CD4-positive, alpha-beta T cell treated with Interleukin-15 for 1 hour (primary cell): Measurements from ENCODE around the gene ATP13A5.

Experiments
- DNase-seq: peaks from one replicate; pipeline ENCODE4 v3.0.0-alpha.2; 2020

ATP13A5 gene, protein sequence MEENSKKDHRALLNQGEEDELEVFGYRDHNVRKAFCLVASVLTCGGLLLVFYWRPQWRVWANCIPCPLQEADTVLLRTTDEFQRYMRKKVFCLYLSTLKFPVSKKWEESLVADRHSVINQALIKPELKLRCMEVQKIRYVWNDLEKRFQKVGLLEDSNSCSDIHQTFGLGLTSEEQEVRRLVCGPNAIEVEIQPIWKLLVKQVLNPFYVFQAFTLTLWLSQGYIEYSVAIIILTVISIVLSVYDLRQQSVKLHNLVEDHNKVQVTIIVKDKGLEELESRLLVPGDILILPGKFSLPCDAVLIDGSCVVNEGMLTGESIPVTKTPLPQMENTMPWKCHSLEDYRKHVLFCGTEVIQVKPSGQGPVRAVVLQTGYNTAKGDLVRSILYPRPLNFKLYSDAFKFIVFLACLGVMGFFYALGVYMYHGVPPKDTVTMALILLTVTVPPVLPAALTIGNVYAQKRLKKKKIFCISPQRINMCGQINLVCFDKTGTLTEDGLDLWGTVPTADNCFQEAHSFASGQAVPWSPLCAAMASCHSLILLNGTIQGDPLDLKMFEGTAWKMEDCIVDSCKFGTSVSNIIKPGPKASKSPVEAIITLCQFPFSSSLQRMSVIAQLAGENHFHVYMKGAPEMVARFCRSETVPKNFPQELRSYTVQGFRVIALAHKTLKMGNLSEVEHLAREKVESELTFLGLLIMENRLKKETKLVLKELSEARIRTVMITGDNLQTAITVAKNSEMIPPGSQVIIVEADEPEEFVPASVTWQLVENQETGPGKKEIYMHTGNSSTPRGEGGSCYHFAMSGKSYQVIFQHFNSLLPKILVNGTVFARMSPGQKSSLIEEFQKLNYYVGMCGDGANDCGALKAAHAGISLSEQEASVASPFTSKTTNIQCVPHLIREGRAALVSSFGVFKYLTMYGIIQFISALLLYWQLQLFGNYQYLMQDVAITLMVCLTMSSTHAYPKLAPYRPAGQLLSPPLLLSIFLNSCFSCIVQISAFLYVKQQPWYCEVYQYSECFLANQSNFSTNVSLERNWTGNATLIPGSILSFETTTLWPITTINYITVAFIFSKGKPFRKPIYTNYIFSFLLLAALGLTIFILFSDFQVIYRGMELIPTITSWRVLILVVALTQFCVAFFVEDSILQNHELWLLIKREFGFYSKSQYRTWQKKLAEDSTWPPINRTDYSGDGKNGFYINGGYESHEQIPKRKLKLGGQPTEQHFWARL

DNA sequence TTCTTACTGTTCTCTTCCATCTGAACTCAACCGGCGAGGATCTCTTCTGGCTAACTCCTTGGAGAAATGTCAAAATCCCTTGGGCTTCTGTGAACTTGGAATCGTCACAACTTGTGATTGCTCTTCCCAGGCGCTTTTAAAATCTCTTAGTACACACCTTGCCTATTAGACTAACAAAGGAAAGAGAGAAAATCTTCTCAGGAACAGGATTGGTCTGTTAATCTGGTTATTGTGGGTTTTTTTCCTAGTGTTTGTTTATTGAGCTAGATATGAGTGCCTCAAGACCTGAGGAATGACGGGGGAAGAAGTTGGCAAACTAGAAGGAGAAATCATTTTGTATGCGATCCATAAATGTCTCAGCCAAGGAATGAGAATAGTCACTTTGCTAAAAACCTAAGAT lies at the start of gene ATP13A5:
Gene ATP13A5 (minus strand): TSS at position 48 of the 400 bp plus-strand sequence. CDS start 28 bp downstream, at position 20.
- no peak for DNase-seq

DNA sequence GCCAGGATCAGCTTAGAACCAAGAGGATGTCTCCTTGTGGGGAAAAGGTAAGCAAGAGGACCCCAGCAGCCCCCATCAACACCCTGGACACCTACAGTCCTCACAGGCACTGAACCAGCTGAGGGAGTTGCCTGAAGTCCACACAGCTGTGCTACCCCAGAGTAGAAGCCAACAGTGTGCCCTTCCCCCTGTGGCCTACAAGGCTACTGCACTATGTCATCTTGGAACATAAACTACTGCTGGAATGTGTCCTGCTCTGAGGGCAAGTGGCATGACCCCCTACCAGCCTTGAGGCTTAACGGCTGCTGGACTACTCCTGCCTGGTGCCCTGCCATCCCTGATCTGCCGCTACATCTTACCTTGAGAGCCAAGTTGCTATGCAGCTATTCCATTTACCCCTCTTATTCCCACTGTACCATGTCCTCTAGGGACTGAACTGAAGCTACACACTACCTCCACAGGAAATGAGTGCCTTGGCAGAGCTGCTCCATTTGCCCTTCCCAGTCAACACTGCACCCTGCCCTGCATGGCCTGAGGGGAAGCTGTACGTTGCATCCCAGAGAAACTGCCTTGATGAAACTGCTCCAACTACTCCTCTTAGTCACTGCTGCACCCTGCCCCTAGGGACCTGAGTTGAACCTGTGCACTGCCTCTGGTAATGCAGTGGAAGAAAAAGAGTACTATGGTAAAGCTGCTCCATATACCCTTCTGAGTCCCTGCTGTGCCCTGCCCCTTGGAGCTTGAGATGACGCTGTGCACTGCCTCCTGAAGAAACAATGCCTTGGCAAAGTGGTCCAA lies 40.2 kb upstream of the ATP13A5 start:
- DNase-seq = no peak

DNA sequence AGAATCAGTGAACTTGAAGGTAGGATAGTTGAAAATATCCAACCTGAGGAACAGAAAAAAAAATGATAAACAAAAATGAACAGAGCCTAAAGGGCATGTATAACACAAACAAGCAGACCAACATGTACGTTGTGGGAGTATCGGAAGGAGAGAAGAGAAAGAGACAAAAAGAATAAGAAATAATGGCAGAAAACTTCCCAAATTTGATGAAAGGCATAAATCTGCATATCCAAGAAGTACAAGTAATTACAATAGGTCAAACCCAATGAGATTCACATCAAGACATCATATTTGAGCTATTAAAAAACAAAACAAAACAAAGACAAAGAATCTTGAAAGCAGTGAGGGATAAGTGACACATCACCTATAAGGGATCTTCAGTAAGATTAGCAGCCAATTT lies 38.1 kb upstream of the ATP13A5 start:
- no peak for DNase-seq

DNA sequence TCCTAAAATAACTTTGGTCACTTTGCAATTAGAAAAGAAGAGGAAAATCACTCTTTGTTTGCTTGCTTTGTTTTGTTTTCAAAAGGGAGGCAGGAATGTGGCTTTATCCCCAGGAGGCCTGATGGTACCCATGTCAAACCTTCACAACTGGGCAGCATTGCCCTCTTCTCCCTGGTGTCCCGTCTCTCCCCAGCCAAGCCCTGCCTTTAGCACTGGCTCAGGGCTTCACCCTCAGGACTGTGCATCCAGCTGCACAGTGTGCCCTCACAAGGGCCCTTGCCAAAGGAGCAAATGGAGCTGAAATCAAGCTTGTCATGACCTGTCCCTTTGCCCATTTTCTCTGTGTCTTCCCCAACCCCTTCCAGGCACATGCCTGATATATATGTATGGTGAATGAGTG lies 29.1 kb upstream of the ATP13A5 start:
- DNase-seq = no peak

DNA sequence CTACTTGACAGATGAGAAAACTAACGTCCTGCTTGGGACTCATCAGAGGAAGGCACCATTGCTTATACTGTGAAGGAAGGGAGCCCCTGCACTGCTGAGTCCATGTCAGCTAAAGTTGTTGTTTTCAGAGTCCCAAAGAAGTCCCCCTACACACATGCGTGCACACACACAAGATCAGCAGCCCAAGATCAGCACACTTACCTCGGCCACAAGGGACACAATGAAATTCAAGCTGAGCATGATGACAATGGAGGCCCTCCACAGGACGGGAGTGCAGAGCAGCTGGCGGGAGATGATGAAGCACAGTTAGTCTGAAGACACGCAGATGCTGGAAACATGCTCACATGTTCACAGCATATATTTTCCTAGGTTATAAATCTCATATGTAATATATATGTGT lies 28.6 kb upstream of the ATP13A5 start:
- DNase-seq = no peak

DNA sequence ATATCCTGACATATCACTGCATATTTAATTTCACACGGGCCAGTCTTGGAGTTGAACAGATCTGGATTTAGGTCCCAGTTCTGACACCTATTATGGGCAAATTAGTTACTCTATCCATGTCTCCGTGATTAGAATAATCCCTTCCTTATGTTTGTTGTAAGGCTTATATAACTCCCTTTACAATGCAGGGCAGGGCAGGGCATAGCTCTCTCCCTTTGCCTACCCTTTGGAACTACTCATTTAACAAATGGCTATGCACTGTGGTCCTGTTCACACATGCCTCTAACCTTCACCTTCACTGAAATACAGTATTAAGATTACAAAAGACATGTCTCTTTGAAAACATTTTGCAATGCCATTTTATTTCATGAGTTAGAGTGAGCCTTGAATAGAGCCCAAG lies 24.8 kb upstream of the ATP13A5 start:
- no peak for DNase-seq

DNA sequence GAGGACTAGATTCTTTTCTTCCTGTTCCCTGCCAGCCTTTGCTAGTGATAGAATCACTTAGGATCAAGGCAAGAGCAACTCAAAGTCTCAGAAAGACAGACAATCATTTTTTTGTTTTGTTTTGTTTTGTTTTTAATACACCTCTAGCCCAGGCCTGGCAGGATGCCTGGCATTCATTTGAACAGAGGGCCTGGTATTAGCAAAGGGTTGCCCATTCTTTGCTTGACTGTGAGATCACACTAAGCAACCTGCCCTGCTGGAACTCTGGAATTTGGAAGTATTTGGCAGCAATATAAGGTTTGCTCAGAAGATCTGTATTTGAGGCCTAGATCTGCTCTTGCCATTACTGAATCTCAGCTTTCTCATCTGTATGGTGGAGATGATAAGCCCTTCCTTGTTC lies 21.8 kb upstream of the ATP13A5 start:
- DNase-seq = no peak

DNA sequence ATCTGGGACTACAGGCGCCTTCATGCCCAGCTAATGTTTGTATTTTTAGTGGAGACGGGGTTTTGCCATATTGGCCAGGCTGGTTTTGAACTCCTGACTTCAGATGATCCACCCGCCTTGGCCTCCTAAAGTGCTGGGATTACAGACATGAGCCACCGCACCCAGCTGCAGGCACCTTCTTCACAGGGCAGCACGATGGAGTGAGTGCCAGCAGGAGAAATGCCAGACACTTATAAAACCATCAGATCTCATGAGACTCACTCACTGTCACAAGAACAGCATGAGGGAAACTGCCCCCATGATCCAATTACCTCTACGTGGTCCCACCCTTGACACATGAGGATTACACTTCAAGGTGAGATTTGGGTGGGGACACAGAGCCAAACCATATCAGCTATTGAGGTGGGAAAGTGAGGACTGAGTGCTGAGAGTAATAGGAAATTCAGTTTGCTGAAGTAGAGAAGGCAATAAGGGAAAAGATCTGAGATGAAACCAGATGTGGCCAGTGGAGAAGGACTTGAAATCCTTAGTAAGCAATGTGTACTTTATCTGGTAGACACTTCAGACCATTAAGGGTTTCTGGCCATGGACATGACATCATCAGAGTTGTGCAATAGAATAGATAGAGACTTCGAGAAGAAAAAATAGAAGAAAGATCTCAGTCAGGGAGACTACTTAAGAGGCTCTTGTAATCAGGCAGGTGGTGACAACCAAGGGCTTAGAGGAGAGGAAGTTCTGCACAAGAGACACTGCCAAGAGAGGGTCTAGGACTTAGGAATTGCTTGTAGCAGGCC lies 18.1 kb upstream of the ATP13A5 start:
- DNase-seq = no peak

DNA sequence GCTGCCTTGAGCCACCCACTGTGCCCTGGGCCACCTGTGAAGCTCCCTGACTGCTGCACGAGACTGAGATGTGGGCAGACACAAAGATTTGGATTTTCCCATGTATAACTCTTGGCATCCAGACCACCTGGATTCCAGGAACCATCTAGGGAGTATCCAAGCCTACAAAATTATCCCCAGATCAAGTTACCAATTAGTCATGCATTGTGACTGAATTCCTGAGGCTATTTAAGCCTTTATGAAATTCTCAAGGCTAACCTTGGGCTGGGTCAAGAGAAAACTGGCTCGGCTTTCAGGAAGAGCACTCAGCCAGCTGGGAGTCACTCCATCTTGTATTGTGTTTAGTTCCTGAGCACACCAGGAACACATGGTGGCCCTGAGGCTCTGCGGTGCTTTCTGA lies 13.3 kb upstream of the ATP13A5 start:
- DNase-seq = no peak

DNA sequence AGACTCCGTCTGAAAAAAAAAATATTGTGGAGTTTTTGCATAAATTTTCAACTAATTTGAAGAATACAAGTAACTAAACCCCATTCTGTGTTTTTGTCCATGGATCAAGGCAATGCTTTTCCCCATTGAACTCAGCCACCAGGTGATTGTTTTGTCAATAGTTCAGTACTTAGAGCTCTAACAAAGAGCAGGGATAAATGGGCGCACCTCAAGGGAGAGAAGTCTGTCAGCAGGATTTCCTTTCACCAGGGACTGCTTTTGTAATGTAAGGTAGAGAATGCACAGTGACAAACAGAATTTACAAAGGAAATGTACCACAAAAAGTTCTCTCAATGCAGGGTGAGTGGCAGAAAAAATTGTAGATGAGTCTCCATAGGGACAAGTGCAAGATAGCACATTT lies 10.8 kb upstream of the ATP13A5 start:
- no peak for DNase-seq

DNA sequence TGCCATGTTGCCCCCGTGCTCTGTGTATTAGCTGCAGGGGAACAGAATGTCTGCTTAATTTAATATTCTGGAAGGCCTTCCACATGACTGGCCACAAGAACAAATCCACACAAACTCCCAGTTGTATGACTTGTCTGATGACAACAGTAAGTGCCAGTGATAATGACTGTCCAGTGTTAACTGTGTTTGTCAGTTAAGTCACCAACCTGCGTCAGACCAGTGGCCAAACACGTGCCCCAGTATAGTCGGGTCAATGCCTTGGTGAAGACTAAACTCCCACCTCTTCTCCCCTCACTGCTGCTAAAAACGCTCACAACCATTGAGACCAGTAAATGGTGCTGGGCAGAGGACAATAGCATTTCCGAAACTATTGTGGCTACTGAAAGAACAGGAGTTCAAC lies 9.8 kb upstream of the ATP13A5 start:
- DNase-seq = no peak

DNA sequence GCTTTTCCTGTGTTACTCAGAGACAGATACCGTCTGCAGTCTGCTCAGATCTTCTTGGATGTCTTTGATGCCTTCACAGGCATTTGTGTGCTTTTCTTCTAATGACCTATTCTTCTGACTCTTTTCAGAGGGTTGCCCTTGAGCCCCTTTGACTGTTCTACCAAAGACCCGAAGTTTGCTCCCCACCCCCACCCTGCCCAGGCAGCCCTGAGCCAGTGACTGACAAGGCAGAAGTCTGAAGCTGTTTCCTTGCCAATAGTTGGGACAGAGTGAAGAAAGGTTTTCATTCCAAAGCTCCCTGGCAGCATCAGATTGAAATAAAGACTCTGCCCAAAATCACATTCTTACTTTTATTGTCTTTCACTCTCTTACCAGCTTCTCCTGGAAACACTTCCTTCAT lies 9.0 kb upstream of the ATP13A5 start:
- no peak for DNase-seq

DNA sequence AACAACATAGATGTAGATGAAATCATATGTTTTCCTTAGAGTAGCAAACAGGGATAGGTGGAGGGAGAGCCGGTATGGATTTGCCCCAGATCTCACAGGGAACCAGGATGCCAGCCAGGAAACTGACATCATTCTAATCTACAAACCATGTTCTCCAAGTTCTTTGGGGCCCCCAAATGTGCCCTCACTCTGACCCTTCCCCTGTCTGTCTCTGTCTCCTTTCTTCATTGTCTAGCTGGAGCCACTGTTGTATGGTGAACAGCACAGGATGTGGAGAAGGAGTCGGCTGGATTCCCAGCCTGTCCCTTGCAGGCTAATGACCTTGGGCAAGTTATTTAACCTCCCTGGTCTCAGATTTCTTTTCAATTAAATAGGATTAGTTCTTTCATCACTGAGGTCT lies 962 bp downstream of the ATP13A5 start:
- no peak for DNase-seq

DNA sequence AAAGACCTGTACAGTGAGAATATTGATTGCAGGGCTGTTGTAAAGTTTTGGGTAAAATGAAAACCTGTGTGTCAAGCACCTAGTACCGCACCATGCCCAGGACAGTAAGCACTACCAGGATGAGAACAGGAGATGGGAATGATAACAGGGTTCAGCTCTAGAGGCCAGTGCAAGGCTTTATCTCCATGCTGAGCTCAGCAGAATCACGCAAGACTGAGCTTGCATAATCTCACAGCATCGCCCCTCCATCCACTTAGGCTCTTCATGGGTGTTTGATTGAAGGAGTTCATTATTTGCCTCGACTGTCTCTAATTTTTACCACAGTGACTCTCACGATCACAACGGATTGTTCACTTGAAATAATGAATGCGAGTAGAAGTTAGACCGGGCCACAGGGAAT lies 2.9 kb downstream of the ATP13A5 start:
- DNase-seq = no peak

DNA sequence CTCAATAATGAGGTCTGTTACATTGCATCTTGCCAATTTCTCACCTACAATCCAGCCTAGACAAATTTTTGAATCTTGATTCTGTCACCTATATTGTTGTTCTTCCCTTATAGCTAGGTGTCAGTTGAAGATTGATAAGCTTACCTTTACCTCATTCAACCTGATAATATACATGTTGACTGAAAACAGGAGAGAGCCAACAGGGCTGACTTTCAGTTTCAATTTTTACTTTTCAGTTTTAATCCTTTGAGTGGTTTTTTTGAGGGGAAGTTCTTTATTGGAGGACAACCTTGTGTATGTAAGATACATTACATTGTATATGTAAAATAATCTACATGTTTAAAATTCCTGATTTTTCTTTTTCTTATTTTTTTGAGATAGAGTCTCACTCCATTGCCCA lies 5.8 kb downstream of the ATP13A5 start:
- DNase-seq = no peak

DNA sequence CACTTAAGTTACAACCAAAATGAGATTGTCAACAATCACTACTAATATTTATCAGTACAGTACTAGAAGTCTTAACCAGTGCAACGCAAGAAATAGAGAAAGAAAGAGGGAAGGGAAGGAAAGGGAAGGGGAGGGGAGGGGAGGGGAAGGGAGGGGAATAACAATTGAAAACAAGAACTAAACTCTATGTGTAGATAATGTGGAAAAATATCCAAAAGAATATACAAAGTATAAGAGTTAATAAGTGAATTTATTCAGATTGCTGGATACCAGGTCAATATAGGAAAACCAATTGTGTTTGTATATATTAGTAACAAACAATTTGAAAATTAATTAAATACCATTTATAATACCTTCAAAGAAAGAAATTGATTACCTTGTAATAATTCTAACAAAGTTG lies 10.7 kb downstream of the ATP13A5 start:
- DNase-seq = no peak

DNA sequence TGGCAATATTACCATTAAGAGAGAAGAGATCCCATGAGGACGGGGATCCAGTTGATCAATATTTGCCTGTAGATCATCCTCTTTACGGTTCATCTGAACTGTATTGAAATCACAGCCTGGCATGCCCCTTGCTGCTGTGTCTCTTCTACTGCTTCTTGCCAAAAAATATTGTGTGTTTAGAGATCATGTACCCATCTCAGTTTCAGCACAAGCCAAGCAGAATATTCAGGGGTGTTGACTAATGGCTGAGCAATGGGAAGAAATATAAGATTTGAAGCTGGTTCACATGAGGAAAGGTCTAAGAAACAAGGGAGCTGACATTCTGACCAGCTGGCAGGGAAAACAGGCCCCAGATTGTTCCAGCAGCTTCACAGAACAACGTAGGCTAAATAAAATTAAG lies 21.3 kb downstream of the ATP13A5 start:
- DNase-seq = no peak

DNA sequence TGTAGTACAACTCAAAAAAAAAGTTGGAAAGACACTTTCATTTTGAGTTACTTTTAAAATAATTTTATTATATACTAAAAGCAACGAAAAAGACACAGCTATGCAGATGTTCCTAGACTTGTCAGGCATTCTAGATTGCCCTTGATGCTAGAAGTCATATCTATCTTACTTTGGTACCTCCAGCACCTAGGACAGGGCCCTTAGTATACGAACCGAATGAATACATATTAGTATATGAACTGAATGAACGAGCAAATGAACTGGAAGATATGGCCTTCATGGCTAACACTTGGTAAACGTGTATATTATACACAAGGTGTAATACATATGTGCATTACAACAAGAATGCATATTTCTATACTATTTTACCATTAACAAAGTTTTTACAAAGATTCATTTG lies 24.1 kb downstream of the ATP13A5 start:
- no peak for DNase-seq

DNA sequence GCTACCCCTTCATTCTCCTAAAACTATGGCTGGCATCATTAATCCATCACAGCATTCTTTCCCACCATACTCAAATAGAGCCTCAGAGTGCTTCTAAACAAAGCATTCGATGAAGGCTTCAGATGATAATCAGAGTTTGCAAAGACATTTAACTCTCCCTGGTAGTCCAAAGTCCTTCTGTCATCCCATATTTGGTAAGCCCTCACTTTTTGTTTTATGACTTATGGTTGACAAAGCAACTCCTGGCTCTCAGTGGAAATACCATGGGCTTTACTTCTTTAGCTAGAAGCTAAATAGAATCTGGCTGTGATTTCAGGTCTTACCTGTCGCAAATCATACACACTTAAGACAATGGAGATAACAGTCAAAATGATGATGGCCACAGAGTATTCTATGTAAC lies 27.8 kb downstream of the ATP13A5 start:
- no peak for DNase-seq

DNA sequence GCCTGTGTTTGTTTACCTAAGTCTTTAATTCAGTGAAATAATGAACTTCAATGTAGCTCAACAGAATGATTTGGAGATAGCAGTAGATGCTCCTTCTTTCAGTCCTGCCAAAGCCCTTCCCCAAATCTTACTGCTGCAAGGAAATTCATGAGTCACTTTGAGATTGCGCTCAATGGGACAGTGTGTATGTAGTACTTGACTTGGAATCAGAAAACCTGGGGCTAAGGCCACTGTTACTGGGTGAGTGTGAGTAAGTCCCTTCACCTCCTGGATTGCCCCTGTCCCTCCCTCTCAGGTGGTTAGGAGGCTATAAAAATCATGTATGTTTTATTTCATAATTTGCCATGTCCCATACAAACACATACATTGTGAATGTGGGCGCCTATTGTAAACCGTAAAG lies 29.9 kb downstream of the ATP13A5 start:
- DNase-seq = no peak
